ENCODE results near the gene DCAF5. TPM values are rescaled to one million over a fixed set of nuclear protein-coding genes. Genes with fewer than 3 reads are reported as not detected.

Gene DCAF5
- total RNA-seq, 1 donor from 2014 or later = 57.8 TPM

- H3K4me3 ChIP-seq = no peak overlapping the region
- H3K9me3 ChIP-seq (replicated peaks) = no peaks in the 10 kb centered on the region
- TF ChIP-seq, protein P1, sequence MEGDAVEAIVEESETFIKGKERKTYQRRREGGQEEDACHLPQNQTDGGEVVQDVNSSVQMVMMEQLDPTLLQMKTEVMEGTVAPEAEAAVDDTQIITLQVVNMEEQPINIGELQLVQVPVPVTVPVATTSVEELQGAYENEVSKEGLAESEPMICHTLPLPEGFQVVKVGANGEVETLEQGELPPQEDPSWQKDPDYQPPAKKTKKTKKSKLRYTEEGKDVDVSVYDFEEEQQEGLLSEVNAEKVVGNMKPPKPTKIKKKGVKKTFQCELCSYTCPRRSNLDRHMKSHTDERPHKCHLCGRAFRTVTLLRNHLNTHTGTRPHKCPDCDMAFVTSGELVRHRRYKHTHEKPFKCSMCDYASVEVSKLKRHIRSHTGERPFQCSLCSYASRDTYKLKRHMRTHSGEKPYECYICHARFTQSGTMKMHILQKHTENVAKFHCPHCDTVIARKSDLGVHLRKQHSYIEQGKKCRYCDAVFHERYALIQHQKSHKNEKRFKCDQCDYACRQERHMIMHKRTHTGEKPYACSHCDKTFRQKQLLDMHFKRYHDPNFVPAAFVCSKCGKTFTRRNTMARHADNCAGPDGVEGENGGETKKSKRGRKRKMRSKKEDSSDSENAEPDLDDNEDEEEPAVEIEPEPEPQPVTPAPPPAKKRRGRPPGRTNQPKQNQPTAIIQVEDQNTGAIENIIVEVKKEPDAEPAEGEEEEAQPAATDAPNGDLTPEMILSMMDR (IDR thresholded peaks at IDR 0.05; ENCODE audit: borderline replicate concordance) = no peak
- intact Hi-C loops (cut with micrococcal nuclease) = no loop called here
- peaks cover 13% of the 10 kb centered on the region for H3K4me1 ChIP-seq
- H3K36me3 ChIP-seq = peaks cover 67% of the 10 kb centered on the region
- no peak for DNase-seq
- H3K27ac ChIP-seq (replicated peaks) = peak overlapping the region; percentile 16
- no peaks in the 10 kb centered on the region for H3K27me3 ChIP-seq (ENCODE audit: low read depth)
Observed at GRCh38 chr14:69087061-69087461, 65.9 kb downstream of the DCAF5 start.

GRCh38 chr14:69086537-69086936 lies 66.4 kb downstream of the DCAF5 start:
- Histone ChIP-seq H3K27ac (replicated peaks) (peak overlapping the region; percentile 16), H3K36me3 (peaks cover 67% of the 10 kb centered on the region), H3K27me3 (ENCODE audit: low read depth) (no peaks in the 10 kb centered on the region), H3K9me3 (replicated peaks) (no peaks in the 10 kb centered on the region), H3K4me3 (no peak overlapping the region), H3K4me1 (peaks cover 17% of the 10 kb centered on the region)
- intact Hi-C loops (cut with micrococcal nuclease) = no loop called here
- TF ChIP-seq, protein P1 (IDR thresholded peaks at IDR 0.05; ENCODE audit: borderline replicate concordance) = no peak
- DNase-seq = no peak

GRCh38 chr14:69084023-69084422 lies 68.9 kb downstream of the DCAF5 start:
- H3K9me3 ChIP-seq (replicated peaks) = no peaks in the 10 kb centered on the region
- intact Hi-C loops (cut with micrococcal nuclease) = no loop called here
- no peak overlapping the region for H3K4me3 ChIP-seq
- no peak for DNase-seq
- H3K27ac ChIP-seq (replicated peaks) = no peak overlapping the region
- H3K36me3 ChIP-seq = peaks cover 44% of the 10 kb centered on the region
- TF ChIP-seq, protein P1 (IDR thresholded peaks at IDR 0.05; ENCODE audit: borderline replicate concordance) = no peak
- peaks cover 42% of the 10 kb centered on the region for H3K4me1 ChIP-seq
- H3K27me3 ChIP-seq (ENCODE audit: low read depth) = no peaks in the 10 kb centered on the region

GRCh38 chr14:69083181-69083580 lies 69.7 kb downstream of the DCAF5 start:
- peaks cover 45% of the 10 kb centered on the region for H3K4me1 ChIP-seq
- DNase-seq = no peak
- no peaks in the 10 kb centered on the region for H3K27me3 ChIP-seq (ENCODE audit: low read depth)
- no peak overlapping the region for H3K27ac ChIP-seq (replicated peaks)
- intact Hi-C loops (cut with micrococcal nuclease) = no loop called here
- no peak overlapping the region for H3K4me3 ChIP-seq
- H3K36me3 ChIP-seq = peaks cover 44% of the 10 kb centered on the region
- no peaks in the 10 kb centered on the region for H3K9me3 ChIP-seq (replicated peaks)
- TF ChIP-seq, protein P1 (IDR thresholded peaks at IDR 0.05; ENCODE audit: borderline replicate concordance) = no peak

DNA sequence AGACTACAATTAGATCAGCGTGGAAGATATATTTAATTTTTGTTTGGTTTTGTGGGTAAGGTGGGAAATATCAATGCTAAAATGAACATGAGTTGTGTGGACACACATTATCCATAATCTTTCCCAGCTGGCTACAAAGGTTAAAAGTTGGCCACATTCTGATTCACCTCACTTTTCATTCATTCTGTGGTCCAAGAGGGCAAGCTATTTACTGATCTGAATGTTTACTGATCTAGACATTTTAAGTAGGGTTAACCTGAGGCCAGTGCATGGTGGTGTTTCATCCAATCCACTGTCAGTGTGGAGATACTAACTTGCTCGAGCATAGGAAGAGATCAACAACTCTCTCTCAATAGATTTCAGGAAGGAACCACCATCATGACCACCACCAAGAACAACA lies 71.6 kb downstream of the DCAF5 start:
- TF ChIP-seq, protein P1 (IDR thresholded peaks at IDR 0.05; ENCODE audit: borderline replicate concordance) = no peak
- H3K4me1 ChIP-seq = peaks cover 39% of the 10 kb centered on the region
- peaks cover 41% of the 10 kb centered on the region for H3K36me3 ChIP-seq
- no peaks in the 10 kb centered on the region for H3K9me3 ChIP-seq (replicated peaks)
- H3K4me3 ChIP-seq = no peak overlapping the region
- no peak overlapping the region for H3K27ac ChIP-seq (replicated peaks)
- no peaks in the 10 kb centered on the region for H3K27me3 ChIP-seq (ENCODE audit: low read depth)
- no peak for DNase-seq
- intact Hi-C loops (cut with micrococcal nuclease) = no loop called here

DNA sequence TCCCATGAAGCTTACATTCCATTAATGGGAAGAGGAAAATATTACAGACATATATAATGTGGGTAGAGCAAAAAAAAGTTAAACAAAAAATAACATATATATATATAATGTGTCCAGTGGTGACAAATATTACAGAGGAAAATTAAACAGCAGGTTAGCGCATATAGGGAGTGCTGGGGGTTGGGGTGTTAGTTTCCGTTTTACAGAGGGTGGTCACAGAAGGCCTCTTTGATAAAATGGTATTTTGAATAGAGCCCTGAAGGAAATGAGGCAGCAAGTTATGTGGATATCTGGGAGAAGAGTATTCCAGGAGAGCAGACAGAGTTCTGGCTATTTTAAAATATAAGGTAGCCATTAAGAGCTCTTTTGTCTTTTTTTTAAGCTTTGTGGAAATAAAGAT lies 73.2 kb downstream of the DCAF5 start:
- peak overlapping the region; percentile 35 for H3K27ac ChIP-seq (replicated peaks)
- no peaks in the 10 kb centered on the region for H3K27me3 ChIP-seq (ENCODE audit: low read depth)
- TF ChIP-seq, protein P1 (IDR thresholded peaks at IDR 0.05; ENCODE audit: borderline replicate concordance) = no peak
- intact Hi-C loops (cut with micrococcal nuclease) = no loop called here
- no peak overlapping the region for H3K4me3 ChIP-seq
- no peak for DNase-seq
- peaks cover 39% of the 10 kb centered on the region for H3K36me3 ChIP-seq
- peaks cover 39% of the 10 kb centered on the region for H3K4me1 ChIP-seq
- no peaks in the 10 kb centered on the region for H3K9me3 ChIP-seq (replicated peaks)
